Measurements from ENCODE around the gene TKT. TPM values are rescaled to one million over a fixed set of nuclear protein-coding genes. Genes with fewer than 3 reads are reported as not detected.

Gene TKT
- total and polyA plus RNA-seq, 2 experiments from 2014 or later = 584 to 1,411 TPM

DNA sequence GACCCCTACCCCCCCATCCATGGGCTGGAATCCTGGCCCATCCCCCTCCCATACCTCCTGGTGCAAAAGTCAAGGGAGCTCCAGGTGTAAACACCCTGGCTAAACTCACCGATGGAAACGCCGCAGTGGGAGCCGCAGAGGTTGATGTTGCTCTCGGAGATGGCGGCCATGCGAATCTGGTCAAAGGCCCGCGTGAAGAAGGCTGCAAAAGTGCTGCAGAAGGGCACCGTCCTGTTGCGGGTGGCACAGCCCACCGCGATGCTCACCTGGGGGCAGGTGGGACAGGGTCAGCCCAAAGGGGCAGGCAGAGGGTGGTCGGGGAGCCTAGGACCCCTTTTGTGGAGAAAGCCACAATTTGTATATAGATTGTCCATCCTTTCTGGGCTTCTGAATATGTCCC lies 26.7 kb downstream of the TKT start:
- ATAC-seq (no peak), DNase-seq (ENCODE audit: low spot score) (no peak)
- Histone ChIP-seq H3K36me3 (ENCODE audit: insufficient read depth) (peaks cover 79% of the 10 kb centered on the region), H3K27me3 (ENCODE audit: insufficient read depth) (no peaks in the 10 kb centered on the region), H4K20me1 (replicated peaks; ENCODE audit: insufficient read depth) (peaks cover 69% of the 10 kb centered on the region), H3K27ac (ENCODE audit: low read depth) (no peak overlapping the region), H3K4me1 (ENCODE audit: insufficient read depth) (no peaks in the 10 kb centered on the region), H3K4me3 (no peak overlapping the region), H3K9me2 (ENCODE audit: insufficient read depth) (no peaks in the 10 kb centered on the region), H3K4me2 (no peak overlapping the region), H3F3A (replicated peaks; ENCODE audit: low read depth) (peaks cover 90% of the 10 kb centered on the region), H3K79me2 (replicated peaks; ENCODE audit: insufficient read depth) (no peaks in the 10 kb centered on the region), H2AFZ (no peak overlapping the region)
- Mint-ChIP-seq H3K27ac (no peak overlapping the region), H3K9me3 (no peaks in the 10 kb centered on the region), H3K4me1 (peaks cover 3% of the 10 kb centered on the region; the same call in 2 of the 3 replicates), H3K36me3 (ENCODE audit: low read depth) (peaks cover 100% of the 10 kb centered on the region), H3K4me3 (no peak overlapping the region), H3K27me3 (ENCODE audit: insufficient read depth, low read depth, poor library complexity) (peaks cover 34% of the 10 kb centered on the region)
- no peak for TF ChIP-seq JUNB (IDR thresholded peaks at IDR 0.05; ENCODE audit: unreplicated experiment)
- TF ChIP-seq STAT1 (IDR thresholded peaks at IDR 0.05; ENCODE audit: unreplicated experiment) = no peak
- no peak for TF ChIP-seq CREB1 (CRISPR knock-in tag; IDR thresholded peaks at IDR 0.05; ENCODE audit: low read depth)
- TF ChIP-seq ZNF462 (CRISPR knock-in tag; IDR thresholded peaks at IDR 0.05) = no peak
- TF ChIP-seq, protein P1, sequence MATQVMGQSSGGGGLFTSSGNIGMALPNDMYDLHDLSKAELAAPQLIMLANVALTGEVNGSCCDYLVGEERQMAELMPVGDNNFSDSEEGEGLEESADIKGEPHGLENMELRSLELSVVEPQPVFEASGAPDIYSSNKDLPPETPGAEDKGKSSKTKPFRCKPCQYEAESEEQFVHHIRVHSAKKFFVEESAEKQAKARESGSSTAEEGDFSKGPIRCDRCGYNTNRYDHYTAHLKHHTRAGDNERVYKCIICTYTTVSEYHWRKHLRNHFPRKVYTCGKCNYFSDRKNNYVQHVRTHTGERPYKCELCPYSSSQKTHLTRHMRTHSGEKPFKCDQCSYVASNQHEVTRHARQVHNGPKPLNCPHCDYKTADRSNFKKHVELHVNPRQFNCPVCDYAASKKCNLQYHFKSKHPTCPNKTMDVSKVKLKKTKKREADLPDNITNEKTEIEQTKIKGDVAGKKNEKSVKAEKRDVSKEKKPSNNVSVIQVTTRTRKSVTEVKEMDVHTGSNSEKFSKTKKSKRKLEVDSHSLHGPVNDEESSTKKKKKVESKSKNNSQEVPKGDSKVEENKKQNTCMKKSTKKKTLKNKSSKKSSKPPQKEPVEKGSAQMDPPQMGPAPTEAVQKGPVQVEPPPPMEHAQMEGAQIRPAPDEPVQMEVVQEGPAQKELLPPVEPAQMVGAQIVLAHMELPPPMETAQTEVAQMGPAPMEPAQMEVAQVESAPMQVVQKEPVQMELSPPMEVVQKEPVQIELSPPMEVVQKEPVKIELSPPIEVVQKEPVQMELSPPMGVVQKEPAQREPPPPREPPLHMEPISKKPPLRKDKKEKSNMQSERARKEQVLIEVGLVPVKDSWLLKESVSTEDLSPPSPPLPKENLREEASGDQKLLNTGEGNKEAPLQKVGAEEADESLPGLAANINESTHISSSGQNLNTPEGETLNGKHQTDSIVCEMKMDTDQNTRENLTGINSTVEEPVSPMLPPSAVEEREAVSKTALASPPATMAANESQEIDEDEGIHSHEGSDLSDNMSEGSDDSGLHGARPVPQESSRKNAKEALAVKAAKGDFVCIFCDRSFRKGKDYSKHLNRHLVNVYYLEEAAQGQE (IDR thresholded peaks at IDR 0.05; ENCODE audit: unreplicated experiment) = no peak
